ENCODE results near the gene SLC34A1. TPM values are rescaled to one million over a fixed set of nuclear protein-coding genes. Genes with fewer than 3 reads are reported as not detected.
"Not testable (repeated sequence)": the region's sequence is repeated elsewhere in the genome, so short reads cannot be mapped to it uniquely, and the experiment has no call there.

Gene SLC34A1
- total RNA-seq, 1 donor from 2014 or later: not detected

DNA sequence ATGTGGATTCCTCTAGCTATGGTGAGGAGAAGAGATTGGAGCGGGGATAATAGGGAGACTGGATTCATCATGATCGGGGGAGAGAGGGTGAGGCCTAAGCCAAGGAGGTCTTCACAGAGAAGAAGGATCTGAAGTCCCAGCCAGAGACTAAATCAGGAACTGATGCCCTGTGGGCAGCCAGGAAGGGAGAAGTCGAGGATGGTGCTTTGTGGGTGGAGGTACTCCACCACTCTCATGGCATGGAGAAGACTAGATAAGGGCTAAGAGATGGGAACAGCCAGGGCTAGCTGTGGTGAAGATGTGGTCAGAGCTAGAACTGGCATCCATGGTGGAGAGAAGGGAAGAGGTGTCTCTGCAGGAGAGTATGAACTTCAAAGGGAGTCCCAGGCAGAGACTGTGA, 29.5 kb upstream of the SLC34A1 start:
- DNase-seq (ENCODE audit: low read depth, low spot score): no peak

DNA sequence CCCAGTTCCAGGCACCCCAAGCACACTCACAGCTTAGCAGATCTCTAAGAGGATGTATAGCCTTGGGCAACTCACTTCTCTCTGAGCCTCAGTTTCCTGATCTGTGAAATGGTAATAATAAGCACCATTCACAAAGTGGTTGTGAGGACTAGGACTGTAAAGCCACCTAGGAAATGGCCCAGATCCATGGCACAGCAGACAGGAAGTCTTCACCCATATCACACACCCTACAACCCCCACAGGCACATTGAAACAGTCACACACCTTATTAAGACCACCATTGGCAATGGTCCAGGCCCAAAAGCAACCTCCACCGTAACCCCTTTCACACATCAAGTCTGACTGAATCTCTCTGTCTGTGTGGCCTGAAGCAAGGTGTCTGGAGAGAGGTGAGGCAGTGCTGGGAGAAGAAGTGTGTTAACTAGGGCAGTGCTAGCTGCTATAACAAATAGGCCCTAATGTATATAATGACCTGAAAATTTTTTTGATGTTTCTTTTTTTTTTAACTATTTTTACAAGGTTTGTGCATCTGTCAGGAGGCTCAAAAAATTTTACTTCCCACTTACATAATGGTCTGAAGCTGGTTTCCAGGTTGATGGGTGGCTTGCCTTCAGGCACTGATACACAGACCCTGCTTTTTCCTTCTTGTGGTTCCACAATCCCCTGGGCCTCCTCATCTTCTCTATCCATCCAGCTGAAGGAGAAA, 28.9 kb upstream of the SLC34A1 start:
- no peak for DNase-seq (ENCODE audit: low read depth, low spot score)

DNA sequence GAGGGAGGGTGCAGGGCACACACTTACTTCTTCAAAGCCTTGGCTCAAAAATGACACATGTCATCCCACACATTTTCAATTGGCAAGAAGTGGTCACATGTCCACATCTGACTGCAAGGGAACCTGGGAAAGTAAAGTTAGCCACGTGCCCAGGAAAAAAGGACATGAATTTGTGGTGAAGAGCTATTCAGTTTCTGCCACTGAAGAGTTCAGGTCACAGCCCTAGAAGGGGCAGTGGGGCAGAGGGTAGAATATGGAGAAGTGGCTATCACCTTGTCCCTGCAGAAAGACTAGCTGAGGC, 28.4 kb upstream of the SLC34A1 start:
- DNase-seq (ENCODE audit: low read depth, low spot score): no peak

DNA sequence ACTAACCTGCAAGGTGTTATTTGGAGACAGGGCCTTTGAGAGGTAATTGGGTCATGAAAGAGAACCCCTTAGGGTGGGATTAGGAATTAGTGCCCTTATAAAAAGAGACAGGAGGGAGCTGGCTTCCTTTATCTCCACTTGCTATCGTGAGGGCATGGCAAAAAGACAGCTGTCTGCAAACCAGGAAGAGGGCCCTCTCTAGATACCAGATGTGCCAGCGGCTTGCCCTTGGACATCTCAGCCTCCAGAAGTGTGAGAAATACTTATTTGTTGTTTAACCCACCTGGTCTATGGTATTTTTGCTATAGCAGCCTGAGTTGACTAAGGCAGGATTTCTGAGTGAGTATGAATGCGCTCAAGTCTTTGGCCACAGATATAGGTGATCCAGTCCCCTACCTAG, 27.5 kb upstream of the SLC34A1 start:
- DNase-seq (ENCODE audit: low read depth, low spot score): no peak

DNA sequence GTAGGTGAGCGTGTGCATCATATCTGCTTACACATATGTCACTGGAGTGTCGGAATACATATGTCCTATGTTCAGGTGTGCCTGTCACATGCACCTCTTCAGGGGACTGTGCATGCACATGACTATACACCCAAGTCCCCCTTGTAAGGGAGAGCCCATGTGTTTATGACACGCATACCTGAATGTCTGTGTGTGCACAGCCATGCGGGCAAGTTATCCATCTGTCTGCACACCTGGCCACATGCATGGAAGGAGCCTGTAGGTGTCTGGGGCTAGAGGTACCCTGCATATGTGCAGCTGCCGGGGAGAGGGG, 27.1 kb upstream of the SLC34A1 start:
- no peak for DNase-seq (ENCODE audit: low read depth, low spot score)

DNA sequence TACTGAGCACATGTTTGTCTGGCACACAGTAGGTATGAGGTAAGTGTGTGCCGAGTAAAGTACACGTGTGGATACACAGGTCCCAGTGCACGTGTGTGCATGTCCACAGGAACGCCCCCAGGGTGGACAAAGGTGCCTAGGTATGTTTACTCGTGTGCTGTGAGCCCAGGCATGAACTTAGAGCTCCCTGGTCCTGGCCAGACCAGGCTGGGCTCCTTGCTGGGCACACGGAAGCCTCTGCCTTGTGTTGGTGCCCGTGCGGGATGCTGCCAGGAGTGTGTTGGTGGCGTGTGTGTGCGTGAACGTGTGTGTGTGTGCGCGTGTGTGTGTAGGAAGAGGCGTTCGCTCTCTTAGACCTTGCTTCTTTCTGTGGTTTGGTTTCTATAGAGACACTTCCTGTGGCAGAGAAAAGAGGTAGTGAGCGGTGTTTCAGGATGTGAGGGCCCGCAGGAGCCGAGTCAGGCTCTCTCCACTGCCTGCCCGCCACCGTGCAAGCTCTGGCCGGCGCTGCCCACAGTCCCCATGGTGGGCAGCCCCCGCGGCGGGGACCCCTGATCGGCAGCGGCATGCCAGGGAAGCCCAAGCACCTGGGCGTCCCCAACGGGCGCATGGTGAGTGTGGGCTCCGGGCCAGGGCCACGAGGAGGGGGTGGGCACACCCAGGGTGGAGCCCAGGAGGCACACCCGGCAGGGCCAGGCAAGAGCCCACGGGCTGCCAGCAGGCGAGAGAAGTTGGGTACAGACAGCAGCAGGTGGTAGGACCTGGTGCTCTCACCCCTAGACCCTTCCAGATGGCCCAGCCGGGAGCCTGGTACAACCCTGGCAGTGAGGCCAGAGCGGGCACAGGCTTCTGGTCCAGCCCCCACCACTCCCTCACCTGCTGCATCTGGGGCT, 26.5 kb upstream of the SLC34A1 start, which contains the start of gene RGS14:
Gene RGS14 (plus strand): TSS at position 466 of the 893 bp plus-strand sequence. CDS start 101 bp downstream, at position 567.
- peak; percentile 45 for DNase-seq (ENCODE audit: low read depth, low spot score)

DNA sequence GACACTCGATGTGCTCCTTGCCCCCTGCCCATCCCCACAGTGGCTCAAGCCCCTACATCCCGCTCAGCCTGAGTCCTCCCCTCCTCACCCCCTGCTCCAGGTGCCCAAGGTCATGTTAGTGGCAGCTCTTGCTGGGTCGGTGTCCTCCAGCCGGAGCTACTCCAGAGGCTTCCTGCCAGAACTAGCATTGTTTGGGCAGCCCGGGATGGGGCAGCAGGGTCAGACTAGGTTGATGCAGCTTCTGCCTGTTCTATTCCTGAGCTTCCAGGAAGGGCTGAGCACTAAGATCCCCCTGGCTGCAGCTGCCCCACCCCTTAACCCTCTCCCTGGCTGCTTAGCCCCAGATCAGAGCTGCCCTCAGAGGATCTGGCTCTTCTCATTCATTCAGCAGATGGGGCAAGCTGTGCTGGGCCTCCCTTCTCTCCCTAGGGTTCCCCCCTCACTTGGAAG, 25.8 kb upstream of the SLC34A1 start:
- DNase-seq (ENCODE audit: low read depth, low spot score): no peak

DNA sequence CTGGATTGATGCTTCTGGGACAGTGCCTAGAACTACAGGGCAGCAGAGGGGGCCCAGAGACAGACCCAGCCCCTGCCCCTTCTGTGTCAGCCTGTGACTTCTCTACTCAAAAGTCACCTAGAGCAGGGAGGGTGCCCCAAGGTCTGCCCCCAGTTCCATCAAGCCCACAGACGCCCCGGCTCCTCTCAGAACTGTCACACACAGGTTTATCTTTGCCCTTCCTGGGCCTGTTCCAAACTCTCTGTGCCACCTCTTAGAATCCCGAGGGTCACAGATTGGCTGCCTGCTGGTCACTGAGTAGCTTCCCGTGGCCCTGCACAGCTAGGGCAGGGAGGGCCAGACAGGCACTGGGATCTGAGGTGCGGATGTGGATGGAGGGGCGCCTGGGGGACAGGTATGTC, 24.8 kb upstream of the SLC34A1 start:
- DNase-seq (ENCODE audit: low read depth, low spot score): no peak

DNA sequence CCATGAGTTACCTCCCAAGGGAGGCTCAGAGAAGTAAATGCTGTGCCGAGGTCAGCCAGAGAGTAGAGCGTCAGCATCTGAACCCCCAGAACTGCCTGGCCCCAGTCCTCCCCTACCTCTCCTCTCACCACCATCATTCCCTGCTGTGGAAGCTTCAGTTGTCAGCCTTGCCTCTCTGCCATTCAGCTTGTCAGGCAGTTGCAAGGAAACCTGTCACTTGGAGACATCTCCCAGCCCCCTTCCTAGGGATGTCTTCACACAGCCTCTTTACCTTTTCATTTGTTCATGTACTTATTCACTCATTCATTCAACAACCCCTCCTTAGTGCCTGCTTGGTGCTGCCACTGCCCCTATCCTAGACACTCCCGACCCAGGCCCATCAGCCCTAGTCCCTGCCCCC, 24.4 kb upstream of the SLC34A1 start:
- no peak for DNase-seq (ENCODE audit: low read depth, low spot score)

DNA sequence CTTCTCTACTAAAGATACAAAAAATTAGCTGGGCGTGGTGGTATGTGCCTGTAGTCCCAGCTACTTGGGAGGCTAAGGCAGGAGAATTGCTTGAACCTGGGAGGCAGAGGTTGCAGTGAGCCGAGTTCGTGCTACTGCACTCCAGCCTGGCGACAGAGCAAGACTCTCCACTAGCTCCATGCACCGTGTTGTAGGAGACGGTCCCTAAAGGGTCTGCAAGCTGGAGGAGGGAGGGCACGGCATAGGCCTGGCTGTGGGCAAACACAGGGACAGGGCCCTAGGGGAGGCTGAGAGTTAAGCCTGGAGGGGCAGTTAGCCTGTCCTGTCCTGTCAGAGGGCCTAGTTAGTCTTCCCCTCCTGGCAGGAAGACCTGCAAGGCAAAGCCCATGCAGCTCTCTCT, 23.5 kb upstream of the SLC34A1 start:
- DNase-seq (ENCODE audit: low read depth, low spot score): not testable (repeated sequence)

DNA sequence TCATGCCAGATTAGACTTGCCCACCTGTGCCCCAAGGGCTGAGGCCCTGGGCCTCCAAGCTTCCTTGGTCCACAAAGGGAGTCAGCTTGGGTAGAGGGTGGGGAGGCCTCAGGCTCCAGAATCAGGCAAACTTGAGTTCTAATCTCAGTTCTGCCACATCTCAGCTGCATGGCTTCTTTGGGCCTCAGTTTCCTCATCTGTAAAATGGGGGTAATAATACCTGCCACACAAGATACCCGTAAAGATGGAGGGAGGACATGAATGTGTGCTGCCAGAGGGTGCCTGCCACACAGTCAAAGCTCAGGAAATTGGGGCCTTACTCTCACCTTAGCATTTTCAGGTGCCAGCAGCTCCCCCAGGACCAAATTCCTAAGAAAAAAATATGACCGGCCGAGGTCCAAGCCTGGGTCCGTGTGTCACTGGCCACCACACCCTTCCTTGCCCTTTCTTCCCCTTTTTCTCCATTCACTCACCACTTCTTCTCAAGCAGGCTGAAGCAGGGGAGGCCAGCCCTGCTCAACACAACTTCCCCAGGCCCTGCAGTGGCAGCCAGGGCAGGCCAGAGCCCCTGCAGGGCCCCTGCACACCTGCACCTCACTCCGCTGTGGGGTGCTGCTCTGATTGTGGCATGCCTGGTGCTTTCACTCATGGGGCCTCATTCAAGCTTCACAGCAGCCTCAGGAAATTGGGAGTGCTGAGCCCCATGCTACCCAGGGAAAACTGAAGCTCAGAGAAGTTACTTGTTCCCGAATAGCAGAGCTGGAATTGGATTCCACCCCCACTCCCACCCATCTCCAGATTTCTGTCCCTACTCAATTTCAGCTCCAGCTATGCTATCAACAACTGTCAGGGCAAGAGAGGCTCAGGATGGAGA, 22.6 kb upstream of the SLC34A1 start:
- DNase-seq (ENCODE audit: low read depth, low spot score): no peak

DNA sequence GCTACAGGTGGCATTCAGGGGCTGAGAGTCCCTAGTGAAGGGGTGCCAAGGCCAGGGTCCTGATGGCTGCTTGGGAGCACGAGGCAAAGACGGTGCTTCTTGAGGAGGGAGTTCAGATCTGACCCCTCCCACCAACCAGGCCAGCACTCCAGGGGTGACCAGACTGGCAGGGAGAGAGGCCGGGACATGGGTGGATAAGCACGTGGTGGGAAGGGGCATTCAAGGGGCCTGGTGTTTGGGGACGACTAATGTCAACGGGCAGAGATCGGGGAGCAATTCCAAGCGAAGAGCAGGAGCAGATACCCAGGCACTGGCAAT, 22.0 kb upstream of the SLC34A1 start:
- no peak for DNase-seq (ENCODE audit: low read depth, low spot score)

DNA sequence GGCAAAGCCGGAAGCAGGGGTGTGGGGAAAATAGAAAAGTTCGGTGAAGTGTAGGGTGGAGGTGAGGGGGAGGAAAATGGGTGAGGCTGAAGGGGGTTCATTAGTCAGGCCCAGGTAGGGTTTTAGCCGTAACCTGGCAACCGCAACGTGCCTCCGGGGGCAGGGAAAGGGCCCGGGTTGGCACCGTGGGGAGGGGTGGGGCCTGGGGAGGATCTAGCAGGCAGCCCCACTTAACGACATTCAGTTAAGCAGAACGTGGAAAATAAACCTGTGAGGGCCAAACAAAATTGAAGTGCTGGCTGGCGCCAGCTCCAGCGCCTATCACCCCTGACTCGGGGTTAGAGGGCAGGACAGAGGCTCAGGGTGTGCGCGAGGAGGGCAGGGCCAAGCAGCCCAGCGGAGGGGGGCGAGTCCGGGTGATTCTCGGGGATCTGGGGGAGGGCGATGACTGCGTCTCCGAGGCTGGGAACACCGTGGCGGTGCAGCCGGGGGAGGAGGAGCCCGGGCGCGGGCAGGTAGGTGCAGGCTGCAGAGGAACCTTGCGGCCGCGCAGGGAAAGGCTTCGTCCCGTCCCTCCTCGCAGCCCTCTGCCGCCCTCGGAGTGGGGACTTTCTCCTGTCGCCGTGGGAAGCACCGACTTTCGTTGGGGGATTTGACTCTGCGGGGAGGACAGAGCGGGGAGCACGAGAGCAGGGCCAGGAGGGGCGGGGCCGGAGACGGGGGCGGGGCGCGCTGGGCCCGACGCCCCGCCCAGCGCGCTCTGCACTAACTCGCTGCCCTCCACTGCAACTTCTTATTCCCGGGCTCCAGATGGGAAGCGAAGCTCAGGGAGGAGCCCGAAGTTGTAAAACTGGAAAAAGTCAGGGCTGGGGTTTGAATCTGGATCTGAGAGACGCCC, 21.4 kb upstream of the SLC34A1 start:
- no peak for DNase-seq (ENCODE audit: low read depth, low spot score)

DNA sequence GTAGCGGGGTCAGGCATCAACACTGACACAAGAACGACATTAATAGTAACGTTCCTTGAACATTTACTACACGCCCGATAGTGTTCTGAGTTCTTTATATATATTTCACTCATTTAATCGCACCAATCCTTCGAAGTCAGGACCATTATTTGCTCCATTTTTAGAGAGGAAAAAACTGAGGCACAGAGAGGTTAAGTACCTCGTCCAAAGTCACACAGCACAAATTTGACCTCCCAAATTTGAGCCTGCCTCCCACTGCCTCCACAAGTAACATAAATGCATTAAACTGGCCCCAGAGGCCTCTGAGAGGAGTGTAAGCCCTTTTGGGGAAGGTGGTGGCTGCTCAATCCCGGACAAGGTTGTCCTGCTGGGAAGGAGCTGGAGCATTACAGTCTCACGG, 20.7 kb upstream of the SLC34A1 start:
- DNase-seq (ENCODE audit: low read depth, low spot score): no peak

DNA sequence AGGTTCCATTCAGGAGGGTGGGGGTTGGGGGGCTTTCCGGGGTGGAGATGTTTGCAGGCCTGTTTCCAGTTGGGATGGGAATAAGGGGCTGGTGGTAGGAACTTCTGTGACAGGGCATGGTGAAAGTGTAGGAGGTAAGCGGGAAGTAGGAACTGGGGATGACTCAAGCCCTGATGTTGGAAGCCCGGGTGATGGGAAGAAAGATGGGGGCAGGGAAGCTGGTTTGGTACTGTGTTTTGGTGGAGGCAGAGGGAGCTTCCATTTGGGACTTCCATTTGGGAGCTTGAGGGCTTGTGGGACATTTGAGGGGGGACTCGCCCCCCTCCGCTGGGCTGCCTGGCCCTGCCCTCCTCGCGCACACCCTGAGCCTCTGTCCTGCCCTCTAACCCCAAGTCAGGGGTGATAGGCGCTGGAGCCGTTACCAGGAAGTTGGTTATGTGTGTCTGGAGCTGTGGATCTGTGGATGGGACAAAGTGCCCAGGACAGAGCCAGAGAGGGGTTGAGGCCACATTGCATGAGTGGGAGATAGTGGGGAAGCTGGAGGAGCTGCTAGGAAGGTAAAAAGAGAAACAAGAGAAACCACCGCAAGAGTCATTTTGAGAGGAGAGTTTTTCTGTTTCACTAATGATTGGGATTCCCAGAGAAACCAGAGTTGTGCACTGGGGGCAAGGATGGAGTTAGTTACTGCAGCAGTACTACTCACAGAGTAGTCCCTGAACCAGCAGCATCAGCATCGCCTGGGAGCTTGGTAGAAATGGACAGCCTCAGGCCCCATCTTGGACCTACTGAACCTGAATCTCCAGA, 19.9 kb upstream of the SLC34A1 start:
- DNase-seq (ENCODE audit: low read depth, low spot score): no peak

DNA sequence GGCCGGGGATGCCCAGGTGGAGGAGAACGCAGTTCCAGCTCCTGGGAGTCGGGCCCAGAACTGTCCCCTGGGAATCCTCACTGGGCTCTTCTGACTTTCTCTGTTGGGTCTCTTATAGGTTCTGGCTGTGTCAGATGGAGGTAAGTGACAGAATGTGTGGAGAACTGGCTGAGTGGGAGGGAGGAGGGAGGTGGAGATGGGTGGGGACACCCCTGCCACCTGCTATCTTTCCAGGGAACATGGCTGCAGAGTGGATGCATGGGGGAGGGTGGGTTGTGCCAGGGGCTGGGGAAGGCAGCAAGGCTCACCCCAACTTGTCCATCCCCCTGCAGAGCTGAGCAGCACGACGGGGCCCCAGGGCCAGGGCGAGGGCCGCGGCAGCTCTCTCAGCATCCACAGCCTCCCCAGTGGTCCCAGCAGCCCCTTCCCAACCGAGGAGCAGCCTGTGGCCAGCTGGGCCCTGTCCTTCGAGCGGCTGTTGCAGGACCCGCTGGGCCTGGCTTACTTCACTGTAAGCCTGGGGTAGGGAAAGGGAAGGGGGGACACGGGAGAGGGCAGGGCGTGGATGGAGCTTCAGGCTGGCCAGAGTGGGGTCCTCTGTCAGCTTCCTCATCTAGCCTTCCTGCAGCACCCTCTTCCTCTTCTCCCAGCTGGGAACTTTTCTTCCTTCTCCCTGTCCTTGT, 18.2 kb upstream of the SLC34A1 start:
- no peak for DNase-seq (ENCODE audit: low read depth, low spot score)

DNA sequence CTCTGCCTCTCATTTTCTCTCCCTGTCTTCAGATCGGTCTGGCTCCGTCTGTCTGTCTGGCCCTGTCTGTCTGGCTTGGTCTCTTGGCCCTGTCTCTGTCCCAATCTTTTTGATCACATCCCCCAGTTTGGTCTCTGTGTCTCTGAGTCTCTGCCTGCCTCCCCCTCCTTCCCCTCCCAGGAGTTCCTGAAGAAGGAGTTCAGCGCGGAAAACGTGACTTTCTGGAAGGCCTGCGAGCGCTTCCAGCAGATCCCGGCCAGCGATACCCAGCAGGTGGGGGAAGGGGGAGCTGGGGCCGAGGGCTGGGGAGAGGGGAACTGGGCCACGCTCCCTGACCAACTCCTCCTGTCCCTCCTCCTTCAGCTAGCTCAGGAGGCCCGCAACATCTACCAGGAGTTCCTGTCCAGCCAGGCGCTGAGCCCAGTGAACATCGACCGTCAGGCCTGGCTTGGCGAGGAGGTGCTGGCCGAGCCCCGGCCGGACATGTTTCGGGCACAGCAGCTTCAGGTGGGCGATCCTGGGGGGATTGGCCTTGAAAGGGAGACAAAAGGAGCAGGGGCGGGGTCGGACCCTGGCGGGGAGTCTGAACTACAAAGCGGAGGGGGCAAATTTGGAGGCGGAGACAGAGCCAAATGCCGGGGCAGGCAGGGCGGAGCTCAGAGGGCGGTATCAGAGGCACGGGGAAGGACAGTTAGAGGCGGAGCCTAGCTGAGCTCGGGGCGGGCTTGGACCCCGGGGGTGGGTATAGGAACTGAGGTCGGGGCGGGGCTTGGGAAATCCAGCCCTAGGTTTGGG, 17.5 kb upstream of the SLC34A1 start:
- DNase-seq (ENCODE audit: low read depth, low spot score): peak; percentile 39

DNA sequence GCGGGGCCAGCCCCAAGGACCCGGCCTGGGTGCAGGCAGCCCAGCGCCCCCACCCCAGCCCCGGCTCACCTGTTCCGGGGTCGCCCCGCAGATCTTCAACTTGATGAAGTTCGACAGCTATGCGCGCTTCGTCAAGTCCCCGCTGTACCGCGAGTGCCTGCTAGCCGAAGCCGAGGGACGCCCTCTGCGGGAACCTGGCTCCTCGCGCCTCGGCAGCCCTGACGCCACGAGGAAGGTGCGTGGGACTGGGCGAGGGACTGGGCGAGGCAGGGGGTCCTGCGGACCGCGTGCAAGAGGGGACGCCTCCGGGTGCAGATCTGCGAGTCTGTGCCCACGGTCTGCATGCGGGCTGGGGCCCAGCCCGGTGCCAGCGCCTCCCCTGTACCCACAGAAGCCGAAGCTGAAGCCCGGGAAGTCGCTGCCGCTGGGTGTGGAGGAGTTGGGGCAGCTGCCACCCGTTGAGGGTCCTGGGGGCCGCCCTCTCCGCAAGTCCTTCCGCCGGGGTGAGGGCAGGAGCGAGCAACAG, 16.8 kb upstream of the SLC34A1 start:
- no peak for DNase-seq (ENCODE audit: low read depth, low spot score)

Data from pulmonary artery endothelial cell (primary cell).